K562 (cell line): ENCODE results near the gene COL25A1. TPM values are rescaled to one million over a fixed set of nuclear protein-coding genes. Genes with fewer than 3 reads are reported as not detected.
A peak's percentile ranks its signal among the peaks of the same experiment; 100 is the strongest.

Experiments used
- ATAC-seq: fragments of 200-7000 bp; cut with Tn5 transposase; 3 replicates; pipeline ENCODE4 v1.9.1; 2020; ENCODE audit warnings: moderate library complexity
- BruUV-seq: library from RNA; stranded (reverse); fragments of 400-500 nt; replicated peaks from 2 replicates; lab custom pipeline; 2021; lab: Mats Ljungman, UMichigan
- CTCF ChIA-PET: fragments of 300-600 bp; formaldehyde crosslinking; extraction: SDS; loops from one replicate; lab custom pipeline; 2021; ENCODE audit warnings: low intra/inter-chr PET ratio; lab: Yijun Ruan, JAX
- POLR2A ChIA-PET: fragments of 300-600, 350-650 bp; sonication (Branson Sonifier 250); formaldehyde crosslinking; extraction: SDS; loops from one replicate; lab custom pipeline; 2021; ENCODE audit warnings: antibody characterized with exemption, inconsistent platforms; lab: Yijun Ruan, JAX
- DNase-seq, 4 experiments: peaks; one replicate each; pipeline versions ENCODE4 v3.0.0 to v3.0.0-alpha.2; 2011 to 2018; ENCODE audit warnings: low spot score in 3 of 4, mixed read lengths in 3 of 4; ENCODE audit errors: extremely low read depth in 1 of 4
- FAIRE-seq: peaks from 2 replicates; lab custom pipeline; 2011; peaks lifted over from hg19 to GRCh38; lab: Jason Lieb, UNC
- H2AFZ ChIP-seq: 2 replicates; pipeline ENCODE4 v1.6.0; 2011; ENCODE audit warnings: low read depth, low read length, control low read depth, inconsistent platforms
- H3K27ac ChIP-seq: fragments of 200-600 bp; 3 replicates; pipeline ENCODE4 v1.8.0; 2011; ENCODE audit warnings: low read depth, mild to moderate bottlenecking, control low read depth, inconsistent platforms, low read length, moderate library complexity, mixed read lengths; ENCODE audit errors: extremely low read depth
- H3K27me3 ChIP-seq, 2 experiments: fragments of 300-600 bp in 1 of 2; 2 replicates in 1 of 2; 3 replicates in 1 of 2; pipeline versions ENCODE4 v1.6.0 to v1.8.0; 2011; ENCODE audit warnings: inconsistent platforms in 2 of 2, low read length in 2 of 2, mild to moderate bottlenecking in 1 of 2, mixed read lengths in 1 of 2, moderate library complexity in 1 of 2; ENCODE audit not compliant: control insufficient read depth in 2 of 2, insufficient read depth in 2 of 2
- H3K36me3 ChIP-seq: fragments of 300-600 bp; 3 replicates; pipeline ENCODE4 v1.8.0; 2011; ENCODE audit warnings: mild to moderate bottlenecking, low read length, inconsistent platforms; ENCODE audit not compliant: control insufficient read depth, insufficient read depth
- H3K4me1 ChIP-seq, 2 experiments: fragments of 200-600 bp in 1 of 2; replicated peaks in 1 of 2; 2 replicates in 1 of 2; 3 replicates in 1 of 2; pipeline versions ENCODE4 v1.5.1 to v1.8.0; 2011; ENCODE audit warnings: inconsistent platforms in 2 of 2, low read length in 2 of 2, mild to moderate bottlenecking in 1 of 2, mixed read lengths in 1 of 2, moderate library complexity in 1 of 2; ENCODE audit not compliant: control insufficient read depth in 2 of 2, insufficient read depth in 2 of 2
- H3K4me2 ChIP-seq: 2 replicates; pipeline ENCODE4 v1.6.1; 2011; ENCODE audit warnings: low read length, control low read depth, inconsistent platforms, mixed read lengths; ENCODE audit not compliant: insufficient read depth
- H3K4me3 ChIP-seq: fragments of 200-600 bp; sonication (generic), shearing (Covaris generic); 2 replicates; pipeline ENCODE4 v1.5.1; 2016; ENCODE audit warnings: control low read depth, inconsistent platforms
- H3K79me2 ChIP-seq: fragments of 200-600 bp; 3 replicates; pipeline ENCODE4 v1.8.0; 2011; ENCODE audit warnings: low read length, inconsistent platforms; ENCODE audit not compliant: control insufficient read depth, insufficient read depth
- H3K9ac ChIP-seq, 2 experiments: 2 replicates each; pipeline versions ENCODE4 v1.6.0 to v1.6.1; 2011; ENCODE audit warnings: low read depth in 2 of 2, low read length in 2 of 2, control low read depth in 1 of 2, inconsistent platforms in 1 of 2, mild to moderate bottlenecking in 1 of 2, mixed read lengths in 1 of 2; ENCODE audit not compliant: insufficient read depth in 1 of 2
- H3K9me1 ChIP-seq: one replicate; pipeline ENCODE4 v1.6.0; 2011; ENCODE audit warnings: inconsistent platforms, mild to moderate bottlenecking, low read length, moderate library complexity; ENCODE audit not compliant: control insufficient read depth, insufficient read depth
- H3K9me3 ChIP-seq: replicated peaks from 2 replicates; pipeline ENCODE4 v1.5.1; 2011; ENCODE audit warnings: low read depth, low read length, inconsistent platforms; ENCODE audit not compliant: control insufficient read depth, insufficient read depth
- H4K20me1 ChIP-seq: replicated peaks from 2 replicates; pipeline ENCODE4 v1.6.1; 2011; ENCODE audit warnings: low read length, inconsistent platforms, mixed read lengths; ENCODE audit not compliant: control insufficient read depth, insufficient read depth
- CEBPG ChIP-seq, 3 experiments: fragments of 200-800 bp in 1 of 3; sonication (Bioruptor generic) in 1 of 3; sonication (generic) in 1 of 3; formaldehyde crosslinking in 1 of 3; IDR thresholded peaks in 2 of 3; conservative IDR thresholded peaks in 1 of 3; 2 replicates each; pipeline versions ENCODE4 v1.6.1 to v1.8.0; 2016 to 2022; ENCODE audit warnings: missing compliant biosample characterization in 2 of 3, missing genetic modification characterization in 2 of 3, mild to moderate bottlenecking in 1 of 3, missing genetic modification reagents in 1 of 3
- ETV5 ChIP-seq: sonication (generic); formaldehyde crosslinking; IDR thresholded peaks from 2 replicates; pipeline ENCODE4 v1.4.0; 2020; ENCODE audit warnings: low read depth, mild to moderate bottlenecking, missing genetic modification reagents
- HNRNPH1 ChIP-seq: fragments of 200-400 bp; formaldehyde crosslinking; optimal IDR thresholded peaks from 2 replicates; pipeline ENCODE3; 2017; ENCODE audit warnings: low read depth, mild to moderate bottlenecking, low read length, moderate library complexity
- HNRNPUL1 ChIP-seq: fragments of 200-400 bp; formaldehyde crosslinking; IDR thresholded peaks from 2 replicates; pipeline ENCODE4 v1.6.1; 2017; ENCODE audit warnings: low read length
- POLR2H ChIP-seq: IDR thresholded peaks from 2 replicates; pipeline ENCODE4 v1.6.1; 2016; ENCODE audit warnings: missing genetic modification characterization, low read depth, mild to moderate bottlenecking, control low read depth, missing compliant biosample characterization, moderate library complexity
- RAD21 ChIP-seq, 2 experiments: fragments of 250-450 bp in 1 of 2; fragments of 450-650 bp in 1 of 2; sonication (Bioruptor Pico) in 1 of 2; formaldehyde crosslinking in 1 of 2; IDR thresholded peaks in 1 of 2; conservative IDR thresholded peaks in 1 of 2; 2 replicates each; pipeline versions ENCODE4 v1.4.0 to v1.8.0; 2020 to 2022; ENCODE audit warnings: mild to moderate bottlenecking in 2 of 2, moderate library complexity in 1 of 2
- SMC3 ChIP-seq: conservative IDR thresholded peaks from 2 replicates; pipeline ENCODE4 v1.6.1; 2011; ENCODE audit warnings: low read depth, low read length, improper control_type of control experiment; ENCODE audit not compliant: insufficient read depth
- WGBS: fragments of 100-300 bp; shearing (Covaris generic); methylation state at CpG from one replicate; pipeline ENCODE4 v1.1.6; 2016; ENCODE audit warnings: low coverage, mixed read lengths; ENCODE audit not compliant: insufficient coverage; ENCODE audit errors: missing lambda C conversion rate; 5-methylcytosine and 5-hydroxymethylcytosine counted together
- in situ Hi-C: fragments of 300-500 bp; cut with MboI; formaldehyde crosslinking; loops from 4 replicates; pipeline ENCODE4 v1.15.0; 2018; ENCODE audit warnings: inconsistent platforms, mixed read lengths
- intact Hi-C: fragments of 100-400 bp; cut with micrococcal nuclease; formaldehyde crosslinking; loops from 2 replicates; pipeline ENCODE4 v1.14.2; 2022
- polyA plus RNA-seq, 8 experiments: library from polyadenylated mRNA; depleted of rRNA in 4 of 8; stranded (reverse) in 5 of 8; unstranded in 3 of 8; fragments of >200 nt; fragmentation: Nextera tagmentation in 2 of 8; fragmentation: Illumina TruSeq in 1 of 8; extraction: Ambion mirVana in 2 of 8; extraction: Trizol in 1 of 8; gene quantifications; 2 replicates each; pipeline versions ENCODE4 v1.2.1 to v1.2.3, GENCODE V29; 2011 to 2014; ENCODE audit warnings: inconsistent platforms in 1 of 8, missing spikeins in 1 of 8
- total RNA-seq, 7 experiments: library from RNA; depleted of rRNA in 6 of 7; stranded (reverse); fragments of >200 nt in 6 of 7; fragmentation: Illumina TruSeq in 2 of 7; extraction: Trizol in 2 of 7; gene quantifications; 2 replicates each; pipeline versions ENCODE4 v1.2.1 to v1.2.3, GENCODE V29; 2011 to 2021; ENCODE audit warnings: low replicate concordance in 1 of 7
- TF ChIP-seq, protein P1 (sequence below): fragments of 250-450 bp; sonication (Bioruptor Pico); IDR thresholded peaks from 2 replicates; pipeline ENCODE4 v1.5.0; 2022; ENCODE audit warnings: mild to moderate bottlenecking
- TF ChIP-seq, protein P2 (sequence below), 3 experiments: IDR thresholded peaks in 2 of 3; conservative IDR thresholded peaks in 1 of 3; 2 replicates each; pipeline ENCODE4 v1.5.1; 2011 to 2012; ENCODE audit warnings: low read length in 3 of 3, mild to moderate bottlenecking in 3 of 3, control low read depth in 2 of 3, improper control_type of control experiment in 1 of 3, inconsistent platforms in 1 of 3, low read depth in 1 of 3, mixed read lengths in 1 of 3, moderate library complexity in 1 of 3; ENCODE audit not compliant: insufficient read depth in 2 of 3
- TF ChIP-seq, protein P3 (sequence below): fragments of 450-650 bp; IDR thresholded peaks from 2 replicates; pipeline ENCODE4 v1.6.1; 2016; ENCODE audit warnings: missing biosample characterization, missing genetic modification characterization

The COL25A1 gene
- total and polyA plus RNA-seq, 9 of the 15 experiments (the other 6 are each of a cell fraction or from before 2014, with no cell fraction given): 0.03 to 0.62 (median 0.27) TPM

- intact Hi-C loops (no loop called here), in situ Hi-C loops (loop anchor here (25.0 kb wide), 1 partner anchor 479 kb away; no protein-coding TSS in a partner anchor)
- TF ChIP-seq ETV5 (CRISPR knock-in tag): no peak
- no peak for TF ChIP-seq POLR2H (tag)
- TF ChIP-seq SMC3: peak; percentile 31
- TF ChIP-seq, protein P1, sequence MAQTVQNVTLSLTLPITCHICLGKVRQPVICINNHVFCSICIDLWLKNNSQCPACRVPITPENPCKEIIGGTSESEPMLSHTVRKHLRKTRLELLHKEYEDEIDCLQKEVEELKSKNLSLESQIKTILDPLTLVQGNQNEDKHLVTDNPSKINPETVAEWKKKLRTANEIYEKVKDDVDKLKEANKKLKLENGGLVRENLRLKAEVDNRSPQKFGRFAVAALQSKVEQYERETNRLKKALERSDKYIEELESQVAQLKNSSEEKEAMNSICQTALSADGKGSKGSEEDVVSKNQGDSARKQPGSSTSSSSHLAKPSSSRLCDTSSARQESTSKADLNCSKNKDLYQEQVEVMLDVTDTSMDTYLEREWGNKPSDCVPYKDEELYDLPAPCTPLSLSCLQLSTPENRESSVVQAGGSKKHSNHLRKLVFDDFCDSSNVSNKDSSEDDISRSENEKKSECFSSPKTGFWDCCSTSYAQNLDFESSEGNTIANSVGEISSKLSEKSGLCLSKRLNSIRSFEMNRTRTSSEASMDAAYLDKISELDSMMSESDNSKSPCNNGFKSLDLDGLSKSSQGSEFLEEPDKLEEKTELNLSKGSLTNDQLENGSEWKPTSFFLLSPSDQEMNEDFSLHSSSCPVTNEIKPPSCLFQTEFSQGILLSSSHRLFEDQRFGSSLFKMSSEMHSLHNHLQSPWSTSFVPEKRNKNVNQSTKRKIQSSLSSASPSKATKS (CRISPR knock-in tag): no peak
- TF ChIP-seq RAD21 (CRISPR knock-in tag; conservative IDR thresholded peaks at IDR 0.05 in 1 of 2, IDR thresholded peaks at IDR 0.05 in 1 of 2): peak in 1 of 2 experiments; percentile 36; a peak in 2 of 4 replicates
- no peak for TF ChIP-seq HNRNPUL1
- TF ChIP-seq, protein P2, sequence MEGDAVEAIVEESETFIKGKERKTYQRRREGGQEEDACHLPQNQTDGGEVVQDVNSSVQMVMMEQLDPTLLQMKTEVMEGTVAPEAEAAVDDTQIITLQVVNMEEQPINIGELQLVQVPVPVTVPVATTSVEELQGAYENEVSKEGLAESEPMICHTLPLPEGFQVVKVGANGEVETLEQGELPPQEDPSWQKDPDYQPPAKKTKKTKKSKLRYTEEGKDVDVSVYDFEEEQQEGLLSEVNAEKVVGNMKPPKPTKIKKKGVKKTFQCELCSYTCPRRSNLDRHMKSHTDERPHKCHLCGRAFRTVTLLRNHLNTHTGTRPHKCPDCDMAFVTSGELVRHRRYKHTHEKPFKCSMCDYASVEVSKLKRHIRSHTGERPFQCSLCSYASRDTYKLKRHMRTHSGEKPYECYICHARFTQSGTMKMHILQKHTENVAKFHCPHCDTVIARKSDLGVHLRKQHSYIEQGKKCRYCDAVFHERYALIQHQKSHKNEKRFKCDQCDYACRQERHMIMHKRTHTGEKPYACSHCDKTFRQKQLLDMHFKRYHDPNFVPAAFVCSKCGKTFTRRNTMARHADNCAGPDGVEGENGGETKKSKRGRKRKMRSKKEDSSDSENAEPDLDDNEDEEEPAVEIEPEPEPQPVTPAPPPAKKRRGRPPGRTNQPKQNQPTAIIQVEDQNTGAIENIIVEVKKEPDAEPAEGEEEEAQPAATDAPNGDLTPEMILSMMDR (IDR thresholded peaks at IDR 0.05 in 2 of 3, conservative IDR thresholded peaks at IDR 0.05 in 1 of 3; ENCODE audit: insufficient read depth in 2 of 3, low read depth in 1 of 3, low read length in 3 of 3): peak; percentile 42 to 44 (median 44); a peak in 4 of 6 replicates
- TF ChIP-seq CEBPG (CRISPR knock-in tag; IDR thresholded peaks at IDR 0.05): no peak
- TF ChIP-seq CEBPG (tag; conservative IDR thresholded peaks at IDR 0.05 in 1 of 2, IDR thresholded peaks at IDR 0.05 in 1 of 2): no peak
- TF ChIP-seq HNRNPH1: no peak
- TF ChIP-seq, protein P3, sequence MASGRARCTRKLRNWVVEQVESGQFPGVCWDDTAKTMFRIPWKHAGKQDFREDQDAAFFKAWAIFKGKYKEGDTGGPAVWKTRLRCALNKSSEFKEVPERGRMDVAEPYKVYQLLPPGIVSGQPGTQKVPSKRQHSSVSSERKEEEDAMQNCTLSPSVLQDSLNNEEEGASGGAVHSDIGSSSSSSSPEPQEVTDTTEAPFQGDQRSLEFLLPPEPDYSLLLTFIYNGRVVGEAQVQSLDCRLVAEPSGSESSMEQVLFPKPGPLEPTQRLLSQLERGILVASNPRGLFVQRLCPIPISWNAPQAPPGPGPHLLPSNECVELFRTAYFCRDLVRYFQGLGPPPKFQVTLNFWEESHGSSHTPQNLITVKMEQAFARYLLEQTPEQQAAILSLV (tag): no peak
- TF ChIP-seq, all 486 proteins: peak for 3
- no TSS peak for BruUV-seq
- no peak overlapping the region for H3K27ac ChIP-seq
- H3K4me2 ChIP-seq: no peak overlapping the region
- ChIA-PET CTCF (no interaction called here), POLR2A (no interaction called here)
- H3K36me3 ChIP-seq: no peaks in the 10 kb centered on the region
- ATAC-seq (peak; percentile 56; the same call in 2 of the 3 replicates), DNase-seq (peak in 3 of 4 experiments; percentile 14 to 20 (median 18)), FAIRE-seq (peak; percentile 54)
- H3K79me2 ChIP-seq: no peaks in the 10 kb centered on the region
- H2AFZ ChIP-seq: no peak overlapping the region
- H3K9ac ChIP-seq: no peak overlapping the region
- no peak overlapping the region for H3K4me3 ChIP-seq
- H3K27me3 ChIP-seq: no peaks in the 10 kb centered on the region
- H3K9me1 ChIP-seq: no peaks in the 10 kb centered on the region
- H3K9me3 ChIP-seq: no peaks in the 10 kb centered on the region; the same call in 1 of the 2 replicates
- no peaks in the 10 kb centered on the region for H3K4me1 ChIP-seq
- 11% methylated on average over 2 of the region's 2 CpGs for WGBS
- H4K20me1 ChIP-seq: no peaks in the 10 kb centered on the region
These were observed 13.4 kb upstream of the COL25A1 start for GRCh38 chr4:109315818-109316217.
